Common myeloid progenitor, CD34-positive (primary cell): ENCODE measurements around the gene PGAM2.
A peak's percentile ranks its signal among the peaks of the same experiment; 100 is the strongest.
"Not testable (repeated sequence)": the region's sequence is repeated elsewhere in the genome, so short reads cannot be mapped to it uniquely, and the experiment has no call there.

Source experiments
- CTCF ChIA-PET: fragments of 350-600 bp; sonication (Branson Sonifier 250); formaldehyde crosslinking; loops from one replicate; lab custom pipeline; 2021; ENCODE audit warnings: antibody characterized with exemption; lab: Charles Lee
- POLR2A ChIA-PET: fragments of 350-600 bp; sonication (Branson Sonifier 250); formaldehyde crosslinking; loops from one replicate; lab custom pipeline; 2021; ENCODE audit warnings: antibody characterized with exemption; lab: Charles Lee
- DNase-seq, 3 donors: peaks; one replicate each; pipeline versions ENCODE4 v3.0.0 to v3.0.0-alpha.2; 2013
- H3K27ac ChIP-seq, 2 experiments: 1 replicate in 1 of 2; 2 replicates in 1 of 2; pipeline ENCODE4 v1.7.0; 2013; ENCODE audit warnings: inconsistent platforms in 2 of 2, low read length in 2 of 2, mild to moderate bottlenecking in 2 of 2, low read depth in 1 of 2, moderate library complexity in 1 of 2; ENCODE audit not compliant: severe bottlenecking in 2 of 2, insufficient read depth in 1 of 2, poor library complexity in 1 of 2
- H3K27me3 ChIP-seq, 5 experiments: replicated peaks in 2 of 5; 1 replicate in 3 of 5; 2 replicates in 2 of 5; pipeline versions ENCODE4 v1.6.1 to v1.7.0; 2013; ENCODE audit warnings: low read length in 4 of 5, mild to moderate bottlenecking in 2 of 5, moderate library complexity in 2 of 5, inconsistent platforms in 1 of 5; ENCODE audit not compliant: insufficient read depth in 5 of 5, control insufficient read depth in 4 of 5
- H3K36me3 ChIP-seq, 4 experiments: 1 replicate in 2 of 4; 2 replicates in 2 of 4; pipeline versions ENCODE4 v1.6.1 to v1.7.0; 2013; ENCODE audit warnings: low read length in 3 of 4, control low read depth in 1 of 4, mild to moderate bottlenecking in 1 of 4; ENCODE audit not compliant: control insufficient read depth in 4 of 4, insufficient read depth in 4 of 4
- H3K4me1 ChIP-seq, 4 experiments: 1 replicate in 3 of 4; 2 replicates in 1 of 4; pipeline versions ENCODE4 v1.6.1 to v1.7.1; 2013; ENCODE audit warnings: low read length in 3 of 4, mild to moderate bottlenecking in 3 of 4, control low read depth in 1 of 4, inconsistent platforms in 1 of 4, moderate library complexity in 1 of 4; ENCODE audit not compliant: control insufficient read depth in 4 of 4, insufficient read depth in 4 of 4; ENCODE audit errors: control extremely low read depth in 1 of 4
- H3K4me3 ChIP-seq, 7 experiments: 1 replicate in 4 of 7; 2 replicates in 3 of 7; pipeline versions ENCODE4 v1.5.1 to v1.7.0; 2013; ENCODE audit warnings: mild to moderate bottlenecking in 7 of 7, low read length in 6 of 7, moderate library complexity in 6 of 7, inconsistent platforms in 2 of 7, low read depth in 2 of 7, control low read depth in 1 of 7; ENCODE audit not compliant: insufficient read depth in 4 of 7, control insufficient read depth in 1 of 7; ENCODE audit errors: extremely low read depth in 1 of 7
- H3K9me3 ChIP-seq, 5 experiments: 1 replicate in 4 of 5; 2 replicates in 1 of 5; pipeline versions ENCODE4 v1.6.1 to v1.7.1; 2013; ENCODE audit warnings: low read length in 4 of 5, mild to moderate bottlenecking in 2 of 5, inconsistent platforms in 1 of 5, low read depth in 1 of 5, moderate library complexity in 1 of 5; ENCODE audit not compliant: control insufficient read depth in 4 of 5, insufficient read depth in 2 of 5; ENCODE audit errors: control extremely low read depth in 1 of 5
- whole genome bisulfite sequencing: methylation state at CpG from one replicate; pipeline ENCODE4 v1.1.5; 2013; ENCODE audit not compliant: insufficient coverage; 5-methylcytosine and 5-hydroxymethylcytosine counted together

The PGAM2 gene

GRCh38 chr7:44019825-44020224 is 45.5 kb downstream of the PGAM2 start:
- H3K27me3 ChIP-seq, H3K27ac ChIP-seq, H3K9me3 ChIP-seq, H3K36me3 ChIP-seq, H3K4me3 ChIP-seq, H3K4me1 ChIP-seq, DNase-seq: not testable (repeated sequence)
- POLR2A ChIA-PET: interaction anchor here (0.6 to 0.7 kb wide), 2 partner anchors 48 to 288 kb away, joined by 3 read pairs; no protein-coding TSS in a partner anchor
- CTCF ChIA-PET: interaction anchor here (0.7 to 1.4 kb wide), 3 partner anchors 24 to 181 kb away, joined by 3 to 5 read pairs (median 3); partner anchors contain the start of gene DBNL
- WGBS: no CpG with 5 or more reads among the region's 6 CpGs

GRCh38 chr7:44018857-44019807 is 46.2 kb downstream of the PGAM2 start:
- not testable (repeated sequence) for H3K4me1 ChIP-seq, H3K27me3 ChIP-seq, H3K9me3 ChIP-seq, H3K36me3 ChIP-seq
- ChIA-PET CTCF (interaction anchor here (0.7 to 1.4 kb wide), 2 partner anchors 25 to 182 kb away, joined by 3 to 5 read pairs; partner anchors contain the start of gene DBNL), POLR2A (interaction anchor here (0.6 kb wide), 1 partner anchor 288 kb away, joined by 3 read pairs; no protein-coding TSS in a partner anchor)
- WGBS: 0% methylated on average over 29 of the region's 63 CpGs
- Histone ChIP-seq H3K4me3 (peak overlapping the region; percentile 63 to 83 (median 72)), H3K27ac (peak overlapping the region in 1 of 2 experiments; percentile 79)
- DNase-seq: peak; percentile 96 to 98 (median 98)

GRCh38 chr7:44015090-44015489 is 50.3 kb downstream of the PGAM2 start:
- CTCF ChIA-PET, H3K4me1 ChIP-seq, DNase-seq, H3K9me3 ChIP-seq, H3K4me3 ChIP-seq, POLR2A ChIA-PET, H3K27ac ChIP-seq, H3K27me3 ChIP-seq: not testable (repeated sequence)
- WGBS: 100% methylated on average over 1 of the region's 12 CpGs
- peaks cover 0 to 11% (median 3%) of the 10 kb centered on the region in 4 experiments for H3K36me3 ChIP-seq
